Mucosa of rectum (tissue), 2 donors: Measurements from ENCODE around the gene ANKRD50.

Experiments
- H3K27ac ChIP-seq, 2 donors: one replicate each; pipeline ENCODE4 v1.7.0; 2013; ENCODE audit warnings: inconsistent platforms in 2 of 2, low read depth in 2 of 2, low read length in 2 of 2
- H3K27me3 ChIP-seq, 2 donors: one replicate each; pipeline ENCODE4 v1.7.0; 2013; ENCODE audit warnings: low read length in 2 of 2; ENCODE audit not compliant: control insufficient read depth in 2 of 2, insufficient read depth in 2 of 2
- H3K36me3 ChIP-seq, 2 donors: one replicate each; pipeline ENCODE4 v1.7.0; 2013; ENCODE audit warnings: low read length in 2 of 2; ENCODE audit not compliant: control insufficient read depth in 2 of 2, insufficient read depth in 2 of 2
- H3K4me1 ChIP-seq, 2 donors: one replicate each; pipeline ENCODE4 v1.7.0; 2013; ENCODE audit warnings: low read length in 2 of 2, mild to moderate bottlenecking in 1 of 2; ENCODE audit not compliant: control insufficient read depth in 2 of 2, insufficient read depth in 2 of 2
- H3K4me3 ChIP-seq, 2 donors: one replicate each; pipeline ENCODE4 v1.7.0; 2013; ENCODE audit warnings: low read length in 2 of 2
- H3K9ac ChIP-seq, 2 donors: one replicate each; pipeline ENCODE4 v1.7.0; 2013; ENCODE audit warnings: low read length in 2 of 2, low read depth in 1 of 2, mild to moderate bottlenecking in 1 of 2
- H3K9me3 ChIP-seq, 2 donors: one replicate each; pipeline ENCODE4 v1.7.0; 2013; ENCODE audit warnings: low read length in 2 of 2; ENCODE audit not compliant: control insufficient read depth in 2 of 2
- donor health status: healthy.
- donor health status: Normal muscosa, but diverticular disease.

ANKRD50 gene

GRCh38 chr4:124710015-124710741 is 2.4 kb downstream of the ANKRD50 start:
- Histone ChIP-seq H3K4me3 (peak overlapping the region; percentile 19 to 81), H3K4me1 (peaks cover 5 to 14% of the 10 kb centered on the region in 2 donors), H3K27ac (no peak overlapping the region), H3K9me3 (no peaks in the 10 kb centered on the region), H3K27me3 (no peaks in the 10 kb centered on the region), H3K36me3 (no peaks in the 10 kb centered on the region), H3K9ac (no peak overlapping the region)

DNA sequence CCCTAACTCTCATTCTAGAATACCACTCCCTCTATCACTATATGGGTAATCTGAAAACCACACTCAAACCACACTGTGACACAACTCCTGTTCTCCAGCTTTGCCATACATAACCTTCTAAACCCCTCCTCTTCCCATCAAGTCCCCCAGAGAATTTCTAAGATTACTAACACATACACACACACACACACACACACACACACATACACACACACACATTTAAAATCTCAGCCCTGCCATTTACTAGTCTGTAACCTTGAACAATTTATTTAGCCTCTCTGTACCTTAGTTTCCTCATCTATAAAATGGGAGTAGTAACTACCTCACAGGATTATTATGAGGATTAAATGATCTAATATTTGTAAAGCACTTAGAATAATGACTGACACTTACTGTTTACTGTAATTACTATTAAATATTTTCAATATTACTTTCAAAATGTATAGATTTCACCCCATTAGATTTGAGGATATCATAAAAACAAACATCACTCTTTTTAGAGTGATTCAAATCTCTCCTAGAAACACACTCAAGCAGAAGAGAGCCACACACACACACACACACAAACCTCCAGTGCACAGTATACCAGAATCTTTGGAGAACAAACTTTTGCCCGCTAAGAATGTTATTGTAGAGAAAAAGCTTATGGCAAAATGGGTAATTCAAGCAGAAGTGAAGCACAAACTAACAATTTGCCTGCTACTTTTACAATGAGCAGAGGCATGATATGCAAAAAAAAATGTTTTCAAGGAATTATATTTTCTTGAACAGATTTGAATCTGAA is 3.8 kb downstream of the ANKRD50 start:
- Histone ChIP-seq H3K4me3 (peak overlapping the region in 1 of 2 donors; percentile 9), H3K4me1 (peaks cover 5 to 14% of the 10 kb centered on the region in 2 donors), H3K9me3 (no peaks in the 10 kb centered on the region), H3K27ac (no peak overlapping the region), H3K9ac (no peak overlapping the region), H3K27me3 (no peaks in the 10 kb centered on the region), H3K36me3 (no peaks in the 10 kb centered on the region)

GRCh38 chr4:124705393-124705792 is 7.1 kb downstream of the ANKRD50 start:
- H3K27me3 ChIP-seq, result no peaks in the 10 kb centered on the region
- no peak overlapping the region for H3K27ac ChIP-seq
- H3K9ac ChIP-seq, result no peak overlapping the region
- H3K9me3 ChIP-seq, result no peaks in the 10 kb centered on the region
- H3K36me3 ChIP-seq, result peaks cover 0 to 4% of the 10 kb centered on the region in 2 donors
- H3K4me1 ChIP-seq, result peaks cover 0 to 4% of the 10 kb centered on the region in 2 donors
- H3K4me3 ChIP-seq, result no peak overlapping the region

DNA sequence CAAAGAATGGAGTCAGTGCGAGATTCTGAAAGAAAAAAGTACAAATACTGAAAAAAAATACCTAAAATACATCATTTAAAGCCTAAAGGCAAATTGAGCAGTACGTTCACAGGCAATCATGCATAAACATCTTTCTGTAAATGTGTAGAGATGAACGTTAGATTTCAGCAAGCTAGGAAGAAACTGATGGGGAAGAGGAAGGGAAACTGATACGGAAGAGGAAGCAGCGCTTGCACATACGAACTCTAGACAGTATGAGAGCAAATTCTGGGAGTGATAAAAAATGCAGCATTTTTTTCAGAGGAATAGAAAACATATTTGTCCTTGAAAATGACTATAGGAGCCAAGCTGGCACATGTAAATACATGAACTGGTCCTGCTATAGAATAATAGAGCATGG is 9.4 kb downstream of the ANKRD50 start:
- Histone ChIP-seq H3K27me3 (no peaks in the 10 kb centered on the region), H3K4me3 (no peak overlapping the region), H3K27ac (no peak overlapping the region), H3K4me1 (no peaks in the 10 kb centered on the region), H3K9ac (no peak overlapping the region), H3K9me3 (no peaks in the 10 kb centered on the region), H3K36me3 (peaks cover 0 to 4% of the 10 kb centered on the region in 2 donors)

DNA sequence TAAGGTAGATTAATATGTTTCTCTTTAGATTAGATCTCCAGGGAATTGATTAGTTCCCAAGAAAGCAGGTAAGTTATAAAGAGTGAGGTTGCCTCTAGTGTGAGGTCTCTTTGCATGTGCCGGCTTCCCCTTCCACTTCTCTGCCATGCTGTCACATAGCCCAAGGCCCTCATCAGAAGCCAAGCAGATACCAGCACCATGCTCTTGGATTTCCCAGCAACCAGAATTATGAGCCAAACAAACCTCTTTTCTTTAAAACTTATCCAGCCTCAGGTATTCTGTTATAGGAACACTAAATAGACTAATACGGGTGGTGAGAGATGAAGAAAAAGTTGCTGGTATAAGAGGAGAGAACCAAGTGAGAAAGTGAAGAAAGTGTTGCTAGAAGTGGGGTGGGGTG is 15.1 kb downstream of the ANKRD50 start:
- H3K27me3 ChIP-seq, result no peaks in the 10 kb centered on the region
- H3K4me1 ChIP-seq, result no peaks in the 10 kb centered on the region
- H3K9ac ChIP-seq, result no peak overlapping the region
- H3K27ac ChIP-seq, result no peak overlapping the region
- H3K9me3 ChIP-seq, result no peaks in the 10 kb centered on the region
- peaks cover 0 to 4% of the 10 kb centered on the region in 2 donors for H3K36me3 ChIP-seq
- H3K4me3 ChIP-seq, result no peak overlapping the region

DNA sequence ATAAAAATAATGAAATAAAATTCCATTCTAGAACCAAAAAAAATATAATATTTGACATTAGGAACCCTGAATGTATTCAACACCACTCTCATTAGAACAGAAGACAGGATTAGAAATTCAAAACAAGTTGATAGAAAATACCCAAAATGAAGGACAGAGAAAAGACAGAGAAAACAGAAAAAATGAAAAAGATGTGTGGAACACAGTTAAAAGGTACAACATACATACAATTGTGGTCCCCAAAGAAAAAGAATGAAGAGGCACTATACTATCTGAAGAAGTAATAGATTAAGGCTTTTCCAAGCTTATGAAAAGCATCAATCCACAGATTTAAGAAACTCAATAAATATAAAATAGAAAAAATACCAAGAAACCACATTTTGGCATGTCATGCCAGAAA is 16.4 kb downstream of the ANKRD50 start:
- H3K27ac ChIP-seq, result no peak overlapping the region
- H3K4me3 ChIP-seq, result no peak overlapping the region
- H3K36me3 ChIP-seq, result peaks cover 0 to 4% of the 10 kb centered on the region in 2 donors
- no peak overlapping the region for H3K9ac ChIP-seq
- H3K27me3 ChIP-seq, result no peaks in the 10 kb centered on the region
- no peaks in the 10 kb centered on the region for H3K9me3 ChIP-seq
- H3K4me1 ChIP-seq, result no peaks in the 10 kb centered on the region

GRCh38 chr4:124694946-124695598 is 17.5 kb downstream of the ANKRD50 start:
- Histone ChIP-seq H3K27me3 (no peaks in the 10 kb centered on the region), H3K36me3 (no peaks in the 10 kb centered on the region), H3K4me3 (no peak overlapping the region)

DNA sequence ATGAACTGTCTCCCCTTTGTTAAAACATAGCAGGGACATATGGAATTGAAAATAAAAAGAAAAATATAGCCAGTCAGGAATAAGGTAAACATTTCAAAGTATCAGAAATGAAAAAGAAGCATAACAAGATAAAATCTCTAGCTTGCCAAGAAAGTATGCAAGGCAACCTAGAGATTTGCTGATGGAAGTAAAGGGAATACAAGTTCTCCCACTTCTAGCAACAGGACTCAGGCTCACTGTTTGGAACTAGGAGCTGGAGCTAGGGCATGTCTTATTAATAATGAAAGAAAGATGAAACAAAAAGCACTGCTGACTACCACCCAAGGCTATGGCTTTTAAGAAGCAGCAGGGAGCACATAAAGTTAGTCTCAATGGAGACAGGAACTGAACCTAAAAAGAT is 18.2 kb downstream of the ANKRD50 start:
- H3K4me3 ChIP-seq, result no peak overlapping the region
- no peaks in the 10 kb centered on the region for H3K4me1 ChIP-seq
- H3K9me3 ChIP-seq, result no peaks in the 10 kb centered on the region
- no peaks in the 10 kb centered on the region for H3K27me3 ChIP-seq
- no peak overlapping the region for H3K27ac ChIP-seq
- no peaks in the 10 kb centered on the region for H3K36me3 ChIP-seq
- no peak overlapping the region for H3K9ac ChIP-seq

More at GRCh38 chr4:124694946-124695598, 17.5 kb downstream of the ANKRD50 start:
- H3K9ac ChIP-seq, result no peak overlapping the region
- H3K27ac ChIP-seq, result no peak overlapping the region
- H3K4me1 ChIP-seq, result no peaks in the 10 kb centered on the region
- H3K9me3 ChIP-seq, result no peaks in the 10 kb centered on the region

- no peaks in the 10 kb centered on the region for H3K9me3 ChIP-seq
- H3K4me1 ChIP-seq, result no peaks in the 10 kb centered on the region
- no peaks in the 10 kb centered on the region for H3K36me3 ChIP-seq
- H3K27me3 ChIP-seq, result no peaks in the 10 kb centered on the region
- H3K9ac ChIP-seq, result no peak overlapping the region
- no peak overlapping the region for H3K27ac ChIP-seq
- H3K4me3 ChIP-seq, result no peak overlapping the region
Observed at GRCh38 chr4:124691801-124692200, 20.7 kb downstream of the ANKRD50 start.

DNA sequence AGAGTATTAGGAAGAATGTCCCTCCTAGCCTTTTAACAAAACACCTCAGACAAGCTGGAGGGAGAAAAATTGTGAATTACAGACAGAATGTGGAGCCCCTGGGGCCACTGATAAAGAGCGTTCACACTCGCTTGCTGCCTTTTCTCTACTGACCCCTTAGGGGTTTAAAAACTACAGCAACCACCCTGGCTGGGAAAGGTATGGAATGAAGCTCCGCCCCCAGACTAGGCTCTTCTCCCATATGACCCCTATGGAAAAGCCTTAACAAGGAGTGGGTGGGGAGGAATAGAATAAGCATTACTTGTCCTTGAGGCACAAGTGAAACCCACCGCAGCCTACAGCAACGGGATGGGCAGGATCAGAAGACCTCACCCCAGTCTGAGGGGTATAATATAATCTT is 26.3 kb downstream of the ANKRD50 start:
- Histone ChIP-seq H3K9ac (no peak overlapping the region), H3K9me3 (no peaks in the 10 kb centered on the region), H3K36me3 (no peaks in the 10 kb centered on the region), H3K4me3 (no peak overlapping the region), H3K27me3 (no peaks in the 10 kb centered on the region), H3K27ac (no peak overlapping the region), H3K4me1 (no peaks in the 10 kb centered on the region)
